HG03097 (cell line): Measurements from ENCODE around the gene SUSD4.

ENCODE experiments used
- ATAC-seq: cut with Tn5 transposase; IDR thresholded peaks from one replicate; pipeline ENCODE4 v1.9.1; 2021; ENCODE audit not compliant: unreplicated experiment, low FRiP score

SUSD4 gene

GRCh38 chr1:223217781-223218180 is 146.2 kb downstream of the SUSD4 start:
- ATAC-seq, result no peak

DNA sequence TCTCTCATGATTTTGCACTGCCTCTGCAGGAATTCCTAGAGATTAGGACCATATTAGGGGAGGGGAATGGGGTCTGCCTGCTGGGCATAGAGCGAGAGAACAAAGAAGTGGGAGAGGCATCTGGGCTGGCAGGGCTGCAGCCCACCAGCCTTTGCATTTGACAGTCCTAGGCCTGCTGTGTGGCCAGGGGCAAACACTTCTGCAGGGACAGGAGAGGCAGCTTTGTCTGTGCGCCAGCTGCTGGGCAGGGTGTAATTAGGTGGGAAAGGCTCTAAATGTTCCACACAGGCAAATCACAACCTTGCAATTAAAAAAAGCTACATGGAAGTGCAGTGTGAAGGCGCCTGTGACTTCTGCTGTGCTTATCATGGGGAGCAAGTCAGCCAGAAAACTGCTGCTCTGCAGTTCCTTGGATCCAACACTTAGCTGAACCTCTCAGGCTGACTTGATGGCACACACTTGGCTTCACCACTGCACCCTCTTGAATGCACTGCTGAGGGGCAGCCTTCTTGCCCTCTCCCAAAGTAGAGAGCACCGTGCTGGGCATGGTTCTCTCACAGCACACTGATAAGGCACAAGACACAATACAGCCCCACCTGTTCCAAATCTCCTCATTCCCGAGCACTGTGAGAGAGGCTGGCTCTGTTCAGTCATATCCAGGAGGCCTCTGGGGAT is 147.3 kb downstream of the SUSD4 start:
- no peak for ATAC-seq

GRCh38 chr1:223216074-223216473 is 147.9 kb downstream of the SUSD4 start:
- no peak for ATAC-seq

DNA sequence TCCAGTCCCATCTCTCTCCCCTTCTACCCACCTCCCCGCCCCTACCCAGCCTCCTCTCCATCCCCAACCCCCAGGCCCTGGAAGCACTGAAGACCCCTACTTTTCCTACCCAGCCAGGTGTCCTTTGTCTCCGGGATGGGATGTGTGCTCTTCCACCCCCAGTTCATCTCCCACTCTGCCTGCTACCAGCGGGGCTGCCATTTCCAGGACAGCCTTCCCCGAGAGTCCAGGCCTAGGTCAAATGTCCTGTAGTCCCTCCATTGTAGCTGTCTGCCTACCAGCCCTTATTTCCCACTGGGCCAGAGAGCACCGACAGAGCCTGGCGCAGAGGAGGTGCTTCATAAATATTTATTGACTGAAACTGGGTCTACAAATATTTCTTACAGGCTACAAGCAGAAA is 148.9 kb downstream of the SUSD4 start:
- no peak for ATAC-seq

DNA sequence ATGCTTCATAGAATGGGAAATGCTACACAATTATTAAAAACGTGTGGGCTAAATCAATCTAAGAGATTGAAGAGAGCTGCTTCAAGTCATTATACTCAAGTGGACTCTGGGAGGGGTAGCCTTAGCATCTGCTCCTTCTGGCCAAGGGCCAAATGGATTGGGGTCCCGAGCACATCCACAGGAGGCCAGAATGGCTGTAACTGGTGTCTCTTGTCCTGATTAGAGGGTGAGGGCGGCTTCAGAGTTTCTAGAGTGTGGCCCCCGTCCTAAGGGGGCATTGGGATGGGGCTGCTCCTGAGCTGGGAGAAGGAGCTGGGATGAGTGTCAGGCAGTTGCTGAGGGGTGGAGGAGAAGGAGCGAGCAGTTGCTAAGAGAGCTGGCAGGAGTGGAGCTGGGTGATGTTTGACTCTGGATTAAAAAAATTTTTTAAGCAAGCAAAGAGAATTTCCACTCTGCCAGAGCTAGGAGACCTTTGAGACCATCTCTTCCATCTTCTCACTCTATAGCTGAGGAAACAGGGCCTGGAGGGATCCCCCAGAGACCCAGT is 149.6 kb downstream of the SUSD4 start:
- ATAC-seq, result no peak

GRCh38 chr1:223212441-223212840 is 151.5 kb downstream of the SUSD4 start:
- no peak for ATAC-seq

- no peak for ATAC-seq
These were observed 152.5 kb downstream of the SUSD4 start for GRCh38 chr1:223211323-223211985.

DNA sequence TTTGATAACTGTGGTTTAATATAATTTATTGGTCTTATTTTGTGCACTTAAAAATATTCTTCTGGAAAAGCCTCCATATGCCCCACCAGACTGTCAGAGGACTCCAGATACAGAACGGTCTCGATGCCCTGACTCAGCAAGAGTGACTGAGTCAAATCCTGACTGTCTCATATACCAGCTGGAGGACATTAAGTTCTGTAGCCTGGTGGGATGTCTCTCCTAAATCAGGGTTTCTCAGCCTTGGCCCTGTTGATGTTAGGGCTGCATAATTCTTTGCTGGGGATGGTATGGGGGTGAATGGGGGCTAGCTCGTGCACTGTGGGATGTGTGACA is 153.2 kb downstream of the SUSD4 start:
- no peak for ATAC-seq

DNA sequence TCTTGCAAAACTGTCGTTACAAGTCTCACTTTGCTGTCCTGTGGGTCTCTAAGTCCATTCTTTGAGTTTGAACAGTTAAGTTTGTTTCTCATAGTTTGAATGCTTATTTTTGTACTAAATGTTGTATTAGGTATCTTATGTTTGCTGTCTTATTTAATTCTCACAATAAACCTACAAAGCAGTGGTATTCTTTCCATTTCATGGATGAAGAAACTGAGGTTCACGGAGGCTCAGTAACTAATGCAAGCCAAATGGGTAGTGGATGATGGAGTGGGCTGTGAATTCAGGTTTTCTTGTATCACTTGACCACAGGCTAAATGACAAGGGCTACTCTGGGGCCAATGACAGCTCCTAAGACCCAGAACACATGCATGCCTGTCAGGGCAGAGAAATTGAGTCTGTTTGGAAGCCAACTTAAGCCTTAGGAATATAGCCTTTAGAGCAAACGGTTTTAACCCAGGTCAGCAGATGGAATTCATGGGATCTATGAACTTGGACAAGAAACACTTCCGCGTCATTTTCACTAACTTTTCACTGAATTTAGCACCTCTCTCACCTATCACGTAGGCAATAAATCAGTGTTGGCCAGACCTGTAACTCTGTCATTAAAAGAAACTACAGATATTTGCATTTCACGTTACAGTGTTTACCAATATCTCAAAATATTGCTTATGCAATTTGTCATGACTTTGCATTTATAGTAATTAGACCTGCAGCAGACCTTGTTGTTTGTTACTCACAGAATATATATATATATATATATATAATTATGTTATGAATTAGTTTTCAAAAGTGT is 153.8 kb downstream of the SUSD4 start:
- ATAC-seq, result no peak

DNA sequence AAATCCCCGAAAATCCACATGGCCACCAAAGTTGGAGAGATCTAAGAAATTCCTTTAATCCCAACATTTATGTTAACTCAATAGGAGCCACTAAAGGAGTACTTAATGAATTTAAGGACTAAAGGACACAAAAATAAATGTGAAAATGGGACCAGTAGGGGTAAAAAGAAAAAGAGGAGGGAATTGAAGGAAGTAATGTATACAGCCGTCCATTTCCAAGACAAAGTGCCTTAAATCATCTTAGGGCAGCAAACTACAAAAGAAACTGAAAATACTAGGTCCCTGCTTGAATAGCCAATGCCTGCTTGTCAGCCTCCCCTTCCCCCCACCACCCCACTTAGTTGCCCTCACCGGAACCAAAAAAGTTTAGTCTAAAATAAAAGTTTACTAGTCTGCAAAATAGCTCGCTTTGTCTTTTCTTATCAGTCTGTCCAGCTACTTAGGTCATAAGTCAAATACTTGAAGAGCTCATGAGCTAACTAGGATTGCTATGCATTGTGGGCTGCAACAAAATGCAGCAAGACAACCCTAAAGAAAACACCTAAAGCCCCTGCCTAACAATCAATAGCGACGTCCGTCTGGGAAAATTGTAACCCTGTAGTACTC is 154.6 kb downstream of the SUSD4 start:
- ATAC-seq, result no peak

DNA sequence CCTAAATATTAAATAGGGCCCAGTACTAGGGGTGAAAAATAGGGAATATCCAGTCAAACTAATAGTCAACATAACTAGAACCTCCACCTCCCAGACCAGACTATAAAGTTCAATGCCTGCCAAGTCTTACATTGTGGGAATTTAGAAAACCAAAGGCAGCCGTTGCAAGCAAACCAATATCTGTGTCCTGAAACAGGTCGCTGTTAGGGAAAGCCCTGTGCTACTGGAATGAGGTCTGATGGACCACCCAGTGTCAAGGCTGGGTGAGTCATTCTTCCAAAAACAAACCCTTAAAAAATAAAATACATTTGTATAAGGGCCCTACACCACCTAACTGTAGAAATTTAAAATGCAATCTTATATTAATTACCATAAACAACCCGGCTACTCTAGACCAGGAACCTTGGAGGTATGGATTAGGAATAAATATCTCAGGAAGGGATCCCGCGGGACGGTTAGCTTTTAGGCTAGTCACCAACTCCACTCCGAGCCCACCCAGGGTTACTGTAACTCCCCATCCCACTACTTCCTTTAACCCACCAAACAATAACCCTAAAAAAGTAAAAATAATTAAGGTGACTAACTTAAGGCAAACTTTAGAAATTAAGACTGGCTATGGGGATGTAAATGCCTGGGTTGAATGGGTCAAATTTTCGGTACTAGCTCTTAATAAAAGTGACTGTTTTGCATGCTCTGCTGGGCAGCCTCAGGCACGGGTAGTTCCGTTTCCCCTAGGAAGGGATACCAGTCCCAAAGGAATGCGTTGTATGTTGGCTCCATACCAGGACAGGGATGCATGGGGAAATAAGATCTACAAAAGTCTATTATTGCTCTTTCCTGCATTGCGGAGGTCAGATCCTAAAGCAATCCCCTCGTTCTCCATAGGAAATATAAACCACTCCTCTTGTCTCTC is 155.6 kb downstream of the SUSD4 start:
- ATAC-seq, result no peak

DNA sequence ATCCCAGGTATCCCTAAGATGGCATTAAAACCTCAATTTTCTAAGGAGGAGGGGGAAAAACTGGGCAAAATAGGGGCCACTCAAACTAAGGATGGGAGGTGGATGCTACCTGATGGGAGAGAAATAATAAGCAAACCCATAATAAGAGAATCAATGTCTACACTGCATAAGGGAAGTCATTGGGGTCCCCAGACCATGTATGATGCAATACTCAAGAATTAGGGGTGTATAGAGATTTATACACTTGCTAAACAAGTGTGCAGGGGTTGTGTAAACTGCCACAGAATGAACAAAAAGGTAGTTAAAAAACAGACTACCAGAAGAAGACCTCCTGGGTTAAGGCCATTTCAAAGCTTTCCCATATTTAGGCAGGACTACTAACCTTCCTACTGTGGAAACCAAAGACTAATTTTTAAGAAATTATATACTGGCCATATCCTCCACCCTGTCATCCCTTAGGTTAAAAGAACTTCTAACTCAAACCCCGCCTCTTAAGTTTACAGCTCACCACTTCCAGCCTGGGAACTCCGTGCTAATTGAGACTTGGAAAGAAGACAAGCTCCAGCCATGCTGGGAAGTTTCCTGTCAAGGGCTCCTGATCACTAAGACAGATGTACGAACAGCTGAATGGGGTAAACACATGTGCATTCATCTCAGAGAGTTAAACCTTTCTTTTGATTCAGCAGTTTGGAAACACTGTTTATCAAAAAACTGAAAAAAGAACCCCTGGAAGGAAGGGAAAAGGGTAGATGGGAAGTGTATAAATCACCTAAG is 156.5 kb downstream of the SUSD4 start:
- no peak for ATAC-seq

- ATAC-seq, result no peak
These were observed 159.6 kb downstream of the SUSD4 start for GRCh38 chr1:223204424-223204823.

- ATAC-seq, result no peak
These were observed 160.3 kb downstream of the SUSD4 start for GRCh38 chr1:223203694-223204093.

- no peak for ATAC-seq
These were observed 161.0 kb downstream of the SUSD4 start for GRCh38 chr1:223203034-223203408.

- ATAC-seq, result no peak
These were observed 161.5 kb downstream of the SUSD4 start for GRCh38 chr1:223202376-223203033.

DNA sequence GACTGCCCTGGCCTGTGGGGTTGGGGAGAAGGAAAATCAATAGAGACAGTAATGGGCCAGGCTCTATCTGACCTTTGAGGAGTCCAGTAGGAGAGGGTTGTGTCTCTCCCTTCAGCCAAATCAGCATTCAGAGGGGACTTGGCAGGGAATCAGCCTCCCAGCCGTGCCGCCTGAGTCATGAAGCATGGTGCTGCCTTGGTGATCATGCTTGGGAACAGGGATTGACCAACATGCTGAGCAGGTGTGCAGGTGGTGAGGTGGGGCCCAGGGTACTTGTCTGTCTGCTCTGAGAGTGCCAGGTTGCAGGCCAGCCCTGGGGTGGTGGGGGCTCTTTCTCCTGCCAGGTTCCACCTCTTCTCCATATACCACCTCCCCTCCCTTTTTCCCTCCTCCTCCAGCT is 162.0 kb downstream of the SUSD4 start:
- no peak for ATAC-seq

DNA sequence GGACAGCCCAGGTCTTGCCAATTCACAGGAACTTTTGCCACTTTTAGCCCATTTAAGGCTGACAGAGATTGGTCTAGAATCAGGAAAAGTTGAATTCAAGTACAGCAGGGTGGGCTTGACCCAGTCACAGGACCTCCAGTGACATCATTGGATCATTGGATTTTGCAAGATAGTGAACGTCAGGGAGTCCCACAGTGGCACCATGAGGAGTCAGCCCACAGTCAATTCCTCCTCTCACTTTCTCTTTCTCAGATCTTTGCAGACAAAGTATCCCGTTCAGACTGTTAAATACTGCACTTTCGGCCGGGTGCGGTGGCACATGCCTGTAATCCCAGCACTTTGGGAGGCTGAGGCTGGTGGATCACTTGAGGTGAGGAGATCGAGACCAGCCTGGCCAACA is 163.1 kb downstream of the SUSD4 start:
- no peak for ATAC-seq

DNA sequence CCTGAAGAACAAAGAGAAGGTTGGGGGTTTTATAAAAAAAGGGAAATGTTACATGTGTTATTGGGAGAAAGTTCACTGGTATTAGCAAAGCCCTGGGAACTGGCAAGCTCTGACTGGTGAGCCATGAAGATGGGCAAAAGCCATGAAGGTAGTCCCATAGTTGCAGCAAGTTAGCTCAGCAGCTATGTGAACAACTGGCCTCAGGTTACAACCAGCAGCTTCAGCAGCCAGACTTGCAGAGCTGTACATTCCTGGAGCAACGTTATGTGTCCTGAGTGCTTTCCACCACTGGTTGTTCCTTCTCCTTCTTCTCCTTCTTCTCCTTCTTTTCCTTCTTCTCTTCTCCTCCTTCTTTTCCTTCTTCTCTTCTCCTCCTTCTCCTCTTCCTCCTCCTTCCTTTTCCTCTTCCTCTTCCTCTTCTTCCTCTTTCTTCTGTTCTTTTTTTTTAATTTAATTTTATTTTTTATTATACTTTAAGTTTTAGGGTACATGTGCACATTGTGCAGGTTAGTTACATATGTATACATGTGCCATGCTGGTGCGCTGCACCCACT is 164.8 kb downstream of the SUSD4 start:
- no peak for ATAC-seq
